HepG2 (cell line): ENCODE results near the gene KLHL33. TPM values are rescaled to one million over a fixed set of nuclear protein-coding genes. Genes with fewer than 3 reads are reported as not detected.

ENCODE experiments used
- DPF2 ChIP-seq: sonication (generic); formaldehyde crosslinking; IDR thresholded peaks from 2 replicates; pipeline ENCODE4 v1.4.0; 2020; ENCODE audit warnings: mild to moderate bottlenecking, low read depth, missing genetic modification reagents, borderline replicate concordance
- DR1 ChIP-seq: sonication (generic); formaldehyde crosslinking; IDR thresholded peaks from 2 replicates; pipeline ENCODE4 v1.8.0; 2021; ENCODE audit warnings: mild to moderate bottlenecking, missing genetic modification reagents, inconsistent platforms
- KDM2A ChIP-seq: sonication (generic); formaldehyde crosslinking; IDR thresholded peaks from 2 replicates; pipeline ENCODE4 v1.4.0; 2020; ENCODE audit warnings: low read depth, missing genetic modification reagents, borderline replicate concordance
- NPAS2 ChIP-seq: sonication (generic); formaldehyde crosslinking; IDR thresholded peaks from 2 replicates; pipeline ENCODE4 v1.8.0; 2022; ENCODE audit warnings: mild to moderate bottlenecking, missing genetic modification reagents, borderline replicate concordance
- RFX5 ChIP-seq: IDR thresholded peaks from 2 replicates; pipeline ENCODE4 v1.6.1; 2011; ENCODE audit warnings: low read depth, low read length, improper control_type of control experiment
- RFXAP ChIP-seq: sonication (generic); formaldehyde crosslinking; IDR thresholded peaks from 2 replicates; pipeline ENCODE4 v1.4.0; 2020; ENCODE audit warnings: missing genetic modification reagents, borderline replicate concordance
- TBL1XR1 ChIP-seq: fragments of 150-350 bp; IDR thresholded peaks from 2 replicates; pipeline ENCODE4 v1.6.1; 2014; ENCODE audit warnings: borderline replicate concordance, low read length; ENCODE audit not compliant: partially characterized antibody
- ZFP36L2 ChIP-seq: sonication (generic); formaldehyde crosslinking; IDR thresholded peaks from 2 replicates; pipeline ENCODE4 v1.4.0; 2020; ENCODE audit warnings: missing genetic modification reagents
- ZFP90 ChIP-seq: sonication (generic); formaldehyde crosslinking; IDR thresholded peaks from 2 replicates; pipeline ENCODE4 v1.8.0; 2022; ENCODE audit warnings: missing genetic modification reagents, mild to moderate bottlenecking, inconsistent platforms, borderline replicate concordance
- ZNF547 ChIP-seq: sonication (generic); formaldehyde crosslinking; IDR thresholded peaks from 2 replicates; pipeline ENCODE4 v1.5.1; 2020; ENCODE audit warnings: mild to moderate bottlenecking, missing genetic modification reagents
- ZNF557 ChIP-seq: sonication (generic); formaldehyde crosslinking; IDR thresholded peaks from 2 replicates; pipeline ENCODE4 v1.4.0; 2020; ENCODE audit warnings: missing genetic modification reagents
- ZNF589 ChIP-seq: sonication (generic); formaldehyde crosslinking; conservative IDR thresholded peaks from 2 replicates; pipeline ENCODE4 v1.8.0; 2022; ENCODE audit warnings: mild to moderate bottlenecking, moderate library complexity, missing genetic modification reagents
- ZSCAN25 ChIP-seq: sonication (generic); formaldehyde crosslinking; IDR thresholded peaks from 2 replicates; pipeline ENCODE4 v1.8.0; 2022; ENCODE audit warnings: mild to moderate bottlenecking, missing genetic modification reagents
- polyA plus RNA-seq, 8 experiments: library from polyadenylated mRNA; depleted of rRNA in 3 of 8; stranded (reverse) in 7 of 8; unstranded in 1 of 8; fragments of >200 nt; fragmentation: Illumina TruSeq in 4 of 8; extraction: Trizol in 4 of 8; gene quantifications; 2 replicates each; pipeline versions ENCODE4 v1.2.1 to v1.2.3, GENCODE V29; 2011 to 2016; ENCODE audit warnings: low read depth in 4 of 8, missing spikeins in 1 of 8, mixed read lengths in 1 of 8; ENCODE audit not compliant: insufficient read depth in 1 of 8
- total RNA-seq, 5 experiments: library from RNA; depleted of rRNA; stranded (reverse); fragments of >200 nt; fragmentation: Illumina TruSeq; extraction: Trizol; gene quantifications; 2 replicates each; pipeline ENCODE4 v1.2.3, GENCODE V29; 2016; ENCODE audit warnings: low read depth in 1 of 5
- TF ChIP-seq, protein P1 (sequence below): sonication (generic); formaldehyde crosslinking; IDR thresholded peaks from 2 replicates; pipeline ENCODE4 v1.5.0; 2020; ENCODE audit warnings: missing genetic modification reagents
- TF ChIP-seq, protein P2 (sequence below): sonication (generic); formaldehyde crosslinking; IDR thresholded peaks from 2 replicates; pipeline ENCODE4 v1.5.1; 2020; ENCODE audit warnings: mild to moderate bottlenecking, missing genetic modification reagents
- TF ChIP-seq, protein P3 (sequence below): sonication (generic); formaldehyde crosslinking; IDR thresholded peaks from 2 replicates; pipeline ENCODE4 v1.9.0; 2021; ENCODE audit warnings: missing genetic modification reagents, mild to moderate bottlenecking, borderline replicate concordance
- TF ChIP-seq, protein P4 (sequence below), 2 experiments: IDR thresholded peaks; 2 replicates each; pipeline ENCODE4 v1.6.1; 2011 to 2012; ENCODE audit warnings: low read length in 2 of 2, borderline replicate concordance in 1 of 2, low read depth in 1 of 2, mild to moderate bottlenecking in 1 of 2, moderate library complexity in 1 of 2

Gene KLHL33
- total and polyA plus RNA-seq, 2 of the 13 experiments (the other 11 are each of a cell fraction or from before 2014, with no cell fraction given), result not detected

DNA sequence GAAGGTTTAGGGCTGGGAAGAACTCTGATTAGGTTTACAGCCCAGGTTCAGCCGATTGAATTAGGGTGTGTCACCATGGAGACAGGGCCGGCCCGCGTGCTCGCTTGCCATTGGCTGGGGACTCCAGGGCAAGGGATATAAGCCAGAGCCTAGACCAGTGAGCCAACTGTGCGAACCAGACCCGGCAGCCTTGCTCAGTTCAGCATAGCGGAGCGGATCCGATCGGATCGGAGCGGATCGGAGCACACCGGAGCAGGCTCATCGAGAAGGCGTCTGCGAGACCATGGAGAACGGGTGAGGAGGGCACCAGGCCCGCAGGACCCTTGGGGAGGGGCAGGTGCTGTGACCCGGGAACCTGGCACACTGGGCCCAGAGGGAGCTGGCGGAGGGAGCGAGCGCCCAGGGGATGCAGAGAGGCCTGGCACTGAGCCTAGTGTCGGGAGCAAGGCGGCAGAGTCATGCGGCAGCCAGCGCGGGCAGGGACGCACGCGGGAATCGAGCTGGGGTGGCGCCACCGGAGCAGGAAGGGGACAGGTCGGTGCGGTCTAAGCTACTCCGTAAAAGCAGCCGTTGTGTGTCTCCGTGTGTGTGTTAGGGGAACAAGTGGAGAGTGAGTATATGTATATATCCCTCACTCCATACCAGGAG lies 33.4 kb upstream of the KLHL33 start, which contains the start of gene PNP (continued):
- TF ChIP-seq ZFP90 (CRISPR knock-in tag) (peak; percentile 82; the same call in 1 of the 2 replicates), ZSCAN25 (CRISPR knock-in tag) (peak; percentile 79; the same call in 1 of the 2 replicates), ZNF589 (CRISPR knock-in tag) (peak; percentile 72; the same call in 1 of the 2 replicates), KDM2A (CRISPR knock-in tag) (peak; percentile 95), ZNF547 (0 out of 2 replicates have a peak, but pooled peaks have one; percentile 67), RFX5 (peak; percentile 68), NPAS2 (CRISPR knock-in tag) (no peak), RFXAP (no peak; the same call in 1 of the 2 replicates), TBL1XR1 (no peak), ZFP36L2 (CRISPR knock-in tag) (no peak), DR1 (CRISPR knock-in tag) (peak; percentile 99), DPF2 (CRISPR knock-in tag) (no peak), ZNF557 (CRISPR knock-in tag) (0 out of 2 replicates have a peak, but pooled peaks have one; percentile 74)
- TF ChIP-seq, protein P1, sequence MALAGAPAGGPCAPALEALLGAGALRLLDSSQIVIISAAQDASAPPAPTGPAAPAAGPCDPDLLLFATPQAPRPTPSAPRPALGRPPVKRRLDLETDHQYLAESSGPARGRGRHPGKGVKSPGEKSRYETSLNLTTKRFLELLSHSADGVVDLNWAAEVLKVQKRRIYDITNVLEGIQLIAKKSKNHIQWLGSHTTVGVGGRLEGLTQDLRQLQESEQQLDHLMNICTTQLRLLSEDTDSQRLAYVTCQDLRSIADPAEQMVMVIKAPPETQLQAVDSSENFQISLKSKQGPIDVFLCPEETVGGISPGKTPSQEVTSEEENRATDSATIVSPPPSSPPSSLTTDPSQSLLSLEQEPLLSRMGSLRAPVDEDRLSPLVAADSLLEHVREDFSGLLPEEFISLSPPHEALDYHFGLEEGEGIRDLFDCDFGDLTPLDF (CRISPR knock-in tag), result no peak; the same call in 1 of the 2 replicates
- TF ChIP-seq, protein P2, sequence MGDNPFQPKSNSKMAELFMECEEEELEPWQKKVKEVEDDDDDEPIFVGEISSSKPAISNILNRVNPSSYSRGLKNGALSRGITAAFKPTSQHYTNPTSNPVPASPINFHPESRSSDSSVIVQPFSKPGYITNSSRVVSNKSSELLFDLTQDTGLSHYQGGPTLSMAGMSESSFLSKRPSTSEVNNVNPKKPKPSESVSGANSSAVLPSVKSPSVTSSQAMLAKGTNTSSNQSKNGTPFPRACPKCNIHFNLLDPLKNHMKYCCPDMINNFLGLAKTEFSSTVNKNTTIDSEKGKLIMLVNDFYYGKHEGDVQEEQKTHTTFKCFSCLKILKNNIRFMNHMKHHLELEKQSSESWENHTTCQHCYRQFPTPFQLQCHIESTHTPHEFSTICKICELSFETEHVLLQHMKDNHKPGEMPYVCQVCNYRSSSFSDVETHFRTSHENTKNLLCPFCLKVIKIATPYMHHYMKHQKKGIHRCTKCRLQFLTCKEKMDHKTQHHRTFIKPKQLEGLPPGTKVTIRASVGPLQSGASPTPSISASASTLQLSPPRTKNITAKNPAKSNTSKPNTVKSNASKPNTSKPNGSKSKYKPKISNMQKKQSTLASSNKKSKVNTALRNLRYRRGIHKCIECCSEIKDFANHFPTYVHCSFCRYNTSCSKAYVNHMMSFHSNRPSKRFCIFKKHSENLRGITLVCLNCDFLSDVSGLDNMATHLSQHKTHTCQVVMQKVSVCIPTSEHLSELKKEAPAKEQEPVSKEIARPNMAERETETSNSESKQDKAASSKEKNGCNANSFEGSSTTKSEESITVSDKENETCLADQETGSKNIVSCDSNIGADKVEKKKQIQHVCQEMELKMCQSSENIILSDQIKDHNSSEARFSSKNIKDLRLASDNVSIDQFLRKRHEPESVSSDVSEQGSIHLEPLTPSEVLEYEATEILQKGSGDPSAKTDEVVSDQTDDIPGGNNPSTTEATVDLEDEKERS (CRISPR knock-in tag), result no peak
- TF ChIP-seq, protein P3, sequence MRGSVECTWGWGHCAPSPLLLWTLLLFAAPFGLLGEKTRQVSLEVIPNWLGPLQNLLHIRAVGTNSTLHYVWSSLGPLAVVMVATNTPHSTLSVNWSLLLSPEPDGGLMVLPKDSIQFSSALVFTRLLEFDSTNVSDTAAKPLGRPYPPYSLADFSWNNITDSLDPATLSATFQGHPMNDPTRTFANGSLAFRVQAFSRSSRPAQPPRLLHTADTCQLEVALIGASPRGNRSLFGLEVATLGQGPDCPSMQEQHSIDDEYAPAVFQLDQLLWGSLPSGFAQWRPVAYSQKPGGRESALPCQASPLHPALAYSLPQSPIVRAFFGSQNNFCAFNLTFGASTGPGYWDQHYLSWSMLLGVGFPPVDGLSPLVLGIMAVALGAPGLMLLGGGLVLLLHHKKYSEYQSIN, result no peak
- TF ChIP-seq, protein P4, sequence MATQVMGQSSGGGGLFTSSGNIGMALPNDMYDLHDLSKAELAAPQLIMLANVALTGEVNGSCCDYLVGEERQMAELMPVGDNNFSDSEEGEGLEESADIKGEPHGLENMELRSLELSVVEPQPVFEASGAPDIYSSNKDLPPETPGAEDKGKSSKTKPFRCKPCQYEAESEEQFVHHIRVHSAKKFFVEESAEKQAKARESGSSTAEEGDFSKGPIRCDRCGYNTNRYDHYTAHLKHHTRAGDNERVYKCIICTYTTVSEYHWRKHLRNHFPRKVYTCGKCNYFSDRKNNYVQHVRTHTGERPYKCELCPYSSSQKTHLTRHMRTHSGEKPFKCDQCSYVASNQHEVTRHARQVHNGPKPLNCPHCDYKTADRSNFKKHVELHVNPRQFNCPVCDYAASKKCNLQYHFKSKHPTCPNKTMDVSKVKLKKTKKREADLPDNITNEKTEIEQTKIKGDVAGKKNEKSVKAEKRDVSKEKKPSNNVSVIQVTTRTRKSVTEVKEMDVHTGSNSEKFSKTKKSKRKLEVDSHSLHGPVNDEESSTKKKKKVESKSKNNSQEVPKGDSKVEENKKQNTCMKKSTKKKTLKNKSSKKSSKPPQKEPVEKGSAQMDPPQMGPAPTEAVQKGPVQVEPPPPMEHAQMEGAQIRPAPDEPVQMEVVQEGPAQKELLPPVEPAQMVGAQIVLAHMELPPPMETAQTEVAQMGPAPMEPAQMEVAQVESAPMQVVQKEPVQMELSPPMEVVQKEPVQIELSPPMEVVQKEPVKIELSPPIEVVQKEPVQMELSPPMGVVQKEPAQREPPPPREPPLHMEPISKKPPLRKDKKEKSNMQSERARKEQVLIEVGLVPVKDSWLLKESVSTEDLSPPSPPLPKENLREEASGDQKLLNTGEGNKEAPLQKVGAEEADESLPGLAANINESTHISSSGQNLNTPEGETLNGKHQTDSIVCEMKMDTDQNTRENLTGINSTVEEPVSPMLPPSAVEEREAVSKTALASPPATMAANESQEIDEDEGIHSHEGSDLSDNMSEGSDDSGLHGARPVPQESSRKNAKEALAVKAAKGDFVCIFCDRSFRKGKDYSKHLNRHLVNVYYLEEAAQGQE (IDR thresholded peaks at IDR 0.05; ENCODE audit: borderline replicate concordance in 1 of 2, low read depth in 1 of 2, low read length in 2 of 2), result no peak; a peak in 1 of 4 replicates
